Ammon's horn (tissue), 1 donor: Measurements from ENCODE around the gene FHIP1B.
"Not testable (repeated sequence)": the region's sequence is repeated elsewhere in the genome, so short reads cannot be mapped to it uniquely, and the experiment has no call there.

Source experiments
- DNase-seq: peaks from one replicate; pipeline ENCODE4 v3.0.0-alpha.2; 2016; ENCODE audit warnings: low spot score

Gene FHIP1B

DNA sequence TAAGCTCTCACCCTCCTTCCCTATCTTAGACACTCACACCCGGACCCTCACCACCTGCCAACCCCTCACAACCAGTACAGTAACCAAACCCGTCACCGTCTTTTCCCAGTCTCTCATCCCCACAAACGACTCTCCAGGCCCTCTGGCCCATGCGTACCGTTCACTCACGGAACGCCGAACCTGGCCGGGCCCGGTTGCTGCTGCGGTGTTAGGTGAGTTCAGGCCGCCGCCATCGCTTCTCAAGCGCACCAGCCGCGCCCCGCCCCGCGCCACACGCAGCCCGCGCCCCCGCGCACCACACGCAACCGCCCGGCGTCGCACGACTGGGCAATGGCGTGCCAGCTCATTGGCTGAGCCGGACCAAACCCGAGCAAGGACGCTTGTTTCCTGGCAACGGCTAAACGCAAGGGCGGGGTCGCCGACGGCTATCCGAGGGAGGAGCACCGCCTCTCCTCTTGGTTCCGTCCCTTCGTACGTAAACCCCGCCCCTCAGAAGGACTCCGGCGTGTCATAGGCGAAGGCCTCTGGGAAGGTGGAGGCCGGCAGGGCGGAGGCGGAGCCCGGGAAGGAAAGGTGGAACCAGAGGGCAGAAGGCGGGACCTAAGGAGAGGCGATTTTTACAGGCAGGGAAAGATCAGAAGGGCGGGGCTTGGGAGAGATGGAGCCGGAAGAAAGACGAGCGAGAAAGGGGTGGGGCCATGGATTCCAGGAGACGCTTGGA lies at the start of gene FHIP1B:
Gene FHIP1B, minus strand, starts transcription at position 250 of the 721 bp plus-strand sequence. CDS start 10,120 bp downstream, outside the sequence.
- peak; percentile 100 for DNase-seq

DNA sequence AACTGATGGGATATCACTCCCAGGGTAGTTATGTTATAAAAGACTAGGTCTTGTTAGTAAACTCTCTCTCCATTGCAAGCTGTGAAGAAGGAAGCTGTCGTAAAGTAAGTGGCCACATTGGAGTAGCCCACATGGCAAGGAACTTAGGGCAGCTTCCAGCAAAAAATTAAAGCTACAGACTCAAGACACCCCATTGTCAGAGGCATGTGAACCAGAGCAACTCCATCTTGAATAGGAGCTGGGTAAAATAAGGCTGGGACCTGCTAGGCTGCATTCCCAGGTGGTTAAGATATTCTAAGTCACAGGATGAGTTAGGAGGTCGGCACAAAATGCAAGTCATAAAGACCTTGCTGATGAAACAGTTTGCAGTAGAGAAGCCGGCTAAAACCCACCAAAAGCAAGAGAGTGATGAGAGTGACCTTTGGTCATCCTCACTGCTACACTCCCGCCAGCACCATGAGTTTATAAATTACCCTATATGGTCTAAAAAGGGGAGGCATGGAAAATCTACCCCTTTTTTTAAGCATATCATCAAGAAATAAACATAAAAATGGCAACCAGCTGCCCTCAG lies 49.1 kb upstream of the FHIP1B start:
- DNase-seq, result no peak

DNA sequence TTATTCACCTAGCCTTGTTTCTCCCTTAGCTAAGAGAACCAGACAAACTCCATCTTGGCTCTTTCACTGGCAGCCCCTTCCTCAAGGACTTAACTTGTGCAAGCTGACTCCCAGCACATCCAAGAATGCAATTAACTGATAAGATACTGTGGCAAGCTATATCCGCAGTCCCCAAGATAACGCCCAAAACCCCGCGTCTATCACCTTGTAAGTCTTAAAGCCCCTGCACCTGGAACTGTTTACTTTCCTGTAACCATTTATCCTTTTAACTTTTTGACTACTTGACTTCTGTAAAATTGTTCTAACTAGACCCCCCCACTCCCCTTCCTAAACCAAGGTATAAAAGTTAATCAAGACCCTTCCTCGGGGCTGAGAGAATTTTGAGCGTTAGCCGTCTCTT lies 46.4 kb upstream of the FHIP1B start:
- not testable (repeated sequence) for DNase-seq

DNA sequence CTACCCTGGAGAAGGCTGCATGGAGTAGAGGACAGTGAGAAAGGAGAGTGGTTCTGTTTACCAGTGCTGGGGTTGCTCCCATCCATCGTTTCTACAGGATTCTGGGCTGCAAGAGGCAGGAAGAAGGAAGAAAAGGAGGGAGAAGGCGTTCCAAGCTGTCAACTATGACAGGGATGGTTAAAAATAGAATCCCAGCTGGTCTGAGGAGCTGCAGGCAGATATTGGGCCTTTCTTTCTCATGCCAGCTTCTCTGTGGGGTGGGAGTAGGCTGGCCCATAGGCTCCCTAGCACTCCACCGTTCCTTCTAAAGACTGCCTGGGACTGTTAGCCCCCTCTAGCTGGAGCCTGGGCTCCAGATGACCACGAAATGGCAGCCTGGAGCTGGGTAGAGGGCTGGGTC lies 38.8 kb upstream of the FHIP1B start:
- DNase-seq, result peak; percentile 52

DNA sequence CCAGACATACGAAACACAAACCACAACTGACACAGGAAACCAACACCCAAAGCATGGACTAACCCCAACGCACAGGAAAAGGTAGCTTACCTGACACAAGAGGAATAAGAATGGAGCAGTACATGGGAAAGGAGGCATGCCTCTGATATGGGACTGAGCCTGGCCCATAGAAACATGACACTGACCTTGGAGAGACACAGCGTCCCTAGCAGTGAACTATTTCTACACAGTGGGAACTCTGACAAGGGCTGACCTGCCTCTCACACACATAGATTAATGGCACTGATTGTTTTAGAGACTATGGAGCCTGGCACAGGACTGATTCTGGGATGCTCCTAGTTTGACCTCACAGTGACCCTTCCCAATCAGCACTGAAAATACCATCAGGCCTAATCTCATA lies 37.2 kb upstream of the FHIP1B start:
- DNase-seq, result no peak

DNA sequence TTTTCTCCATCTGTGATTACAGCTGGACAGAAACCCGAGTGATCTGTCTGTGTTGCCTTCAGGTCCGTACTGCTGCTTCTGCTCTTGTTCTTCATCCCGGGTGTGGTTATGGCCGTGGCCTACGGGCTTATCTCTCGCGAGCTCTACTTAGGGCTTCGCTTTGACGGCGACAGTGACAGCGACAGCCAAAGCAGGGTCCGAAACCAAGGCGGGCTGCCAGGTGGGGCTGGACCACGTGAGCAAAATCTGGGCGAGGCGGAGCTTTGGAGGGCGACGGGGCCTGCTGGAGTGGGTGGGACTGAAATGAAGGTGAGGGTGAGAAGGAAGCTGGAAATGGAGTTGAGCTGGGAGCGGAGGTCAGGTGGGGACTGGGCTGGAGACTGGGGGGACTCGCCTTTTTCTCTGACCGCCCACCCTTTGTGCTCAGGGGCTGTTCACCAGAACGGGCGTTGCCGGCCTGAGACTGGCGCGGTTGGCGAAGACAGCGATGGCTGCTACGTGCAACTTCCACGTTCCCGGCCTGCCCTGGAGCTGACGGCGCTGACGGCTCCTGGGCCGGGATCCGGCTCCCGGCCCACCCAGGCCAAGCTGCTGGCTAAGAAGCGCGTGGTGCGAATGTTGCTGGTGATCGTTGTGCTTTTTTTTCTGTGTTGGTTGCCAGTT lies 36.3 kb upstream of the FHIP1B start:
- DNase-seq, result no peak

DNA sequence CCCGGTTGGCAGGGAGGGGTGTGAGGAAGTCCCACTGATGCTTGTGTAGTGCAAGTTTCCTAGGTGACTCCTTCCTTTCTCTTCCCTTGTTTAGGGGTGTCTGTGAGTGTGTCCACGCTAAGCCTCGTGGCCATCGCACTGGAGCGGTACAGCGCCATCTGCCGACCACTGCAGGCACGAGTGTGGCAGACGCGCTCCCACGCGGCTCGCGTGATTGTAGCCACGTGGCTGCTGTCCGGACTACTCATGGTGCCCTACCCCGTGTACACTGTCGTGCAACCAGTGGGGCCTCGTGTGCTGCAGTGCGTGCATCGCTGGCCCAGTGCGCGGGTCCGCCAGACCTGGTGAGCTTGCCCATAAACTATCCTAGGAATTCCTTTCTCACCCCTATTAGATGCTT lies 35.6 kb upstream of the FHIP1B start:
- no peak for DNase-seq

DNA sequence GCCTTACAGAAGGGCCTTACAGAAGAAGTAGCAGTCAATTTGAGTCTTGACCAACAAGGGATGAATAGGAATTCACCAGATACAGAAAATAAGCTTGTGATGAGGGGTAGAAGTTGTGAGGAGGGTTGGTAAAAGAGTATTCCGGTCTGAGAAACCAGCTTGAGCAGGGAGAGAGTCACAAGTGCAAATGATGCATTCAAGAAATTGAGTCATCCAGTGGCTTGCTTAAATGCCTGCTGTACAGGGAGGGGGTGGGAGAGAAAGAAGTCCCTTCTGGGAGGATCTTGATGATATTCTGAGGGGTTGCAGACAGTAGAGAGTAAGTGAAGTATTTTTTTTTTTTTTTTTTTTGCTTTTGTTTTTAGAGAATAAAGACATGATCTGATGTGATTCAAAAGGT lies 34.4 kb upstream of the FHIP1B start:
- no peak for DNase-seq

DNA sequence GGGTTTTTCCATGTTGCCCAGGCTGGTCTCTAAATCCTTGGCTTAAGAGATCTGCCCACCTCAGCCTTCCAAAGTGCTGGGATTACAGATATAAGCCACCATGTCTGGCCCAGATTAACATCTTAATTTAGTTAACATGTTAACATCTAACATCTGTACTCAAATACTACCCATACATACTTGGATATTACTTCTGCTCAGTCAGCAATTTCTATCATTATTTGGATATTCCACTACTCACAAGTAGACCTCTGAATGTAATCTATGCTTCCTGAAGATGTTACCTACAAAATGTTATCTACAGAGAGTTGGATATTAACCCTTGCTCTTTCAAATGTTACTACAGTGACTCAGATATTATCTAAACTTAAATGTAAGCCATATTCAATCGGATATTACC lies 29.2 kb upstream of the FHIP1B start:
- no peak for DNase-seq

DNA sequence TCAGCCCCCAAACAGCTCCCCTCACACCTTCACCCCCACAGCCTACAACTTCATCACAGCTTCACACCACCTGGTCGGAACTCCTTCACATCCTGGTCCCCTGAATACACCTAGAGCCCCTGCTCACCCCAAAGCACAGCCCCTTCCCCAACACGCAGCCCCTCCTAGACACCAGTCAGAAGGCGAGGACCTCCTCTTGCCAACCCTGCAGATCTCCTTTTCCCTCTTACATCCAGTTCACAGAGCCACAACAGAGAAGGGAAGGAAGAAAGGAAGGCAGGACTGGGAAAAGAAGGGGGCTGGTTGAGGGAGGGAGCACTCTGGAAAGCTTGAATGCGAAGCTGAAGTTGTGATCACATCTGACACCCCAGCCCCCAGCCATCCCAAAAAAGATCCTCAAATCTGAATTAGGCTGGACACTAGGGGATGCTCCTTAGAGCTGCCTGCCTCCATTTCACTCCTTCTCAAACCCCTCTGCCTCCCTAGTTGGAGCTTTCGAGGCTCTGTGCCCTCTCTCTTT lies 25.8 kb upstream of the FHIP1B start:
- DNase-seq, result no peak

DNA sequence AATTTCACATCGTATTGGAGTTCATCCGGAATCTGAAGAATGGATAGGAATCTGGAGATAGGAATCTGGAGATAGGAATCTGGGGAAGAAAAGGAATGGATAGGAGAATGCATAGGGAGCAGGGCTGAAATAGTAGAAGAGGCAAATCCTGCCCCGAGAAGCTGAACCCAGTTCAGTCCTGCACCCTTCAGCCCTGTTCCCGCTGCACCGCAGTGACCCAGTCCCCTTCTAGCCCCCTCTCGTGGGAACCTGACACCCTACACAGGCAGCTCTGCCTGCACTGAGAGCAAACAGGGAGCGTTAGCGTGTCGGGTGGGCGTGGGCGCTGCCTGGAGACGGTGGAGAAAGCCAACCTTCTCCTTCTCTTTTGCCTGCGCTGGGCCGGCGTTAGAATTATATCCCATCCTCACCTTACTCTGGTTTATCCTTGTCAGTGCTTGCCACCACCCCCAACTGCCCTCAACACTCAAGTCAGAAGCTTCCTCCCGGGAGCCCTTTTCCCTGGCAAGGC lies 24.2 kb upstream of the FHIP1B start:
- DNase-seq, result peak; percentile 57

DNA sequence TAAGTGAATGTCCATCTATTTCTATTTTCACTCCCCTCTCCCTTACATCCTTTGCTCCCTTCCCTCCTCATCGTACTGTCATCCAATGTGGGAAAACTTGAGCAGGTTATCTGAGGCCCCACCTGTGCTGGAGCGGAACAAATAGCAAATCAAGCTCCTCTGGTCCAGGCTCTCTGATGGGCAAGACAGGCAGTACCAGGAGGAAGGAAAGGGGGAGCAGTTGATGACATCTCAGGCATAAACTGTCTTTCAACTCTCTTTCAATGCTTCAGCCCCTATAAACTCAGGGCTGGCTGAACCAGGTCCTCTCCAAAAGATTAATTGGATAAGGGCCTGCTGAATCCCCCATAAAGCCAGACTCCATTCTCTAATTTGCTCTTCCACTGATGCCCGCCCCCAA lies 23.7 kb upstream of the FHIP1B start:
- no peak for DNase-seq

DNA sequence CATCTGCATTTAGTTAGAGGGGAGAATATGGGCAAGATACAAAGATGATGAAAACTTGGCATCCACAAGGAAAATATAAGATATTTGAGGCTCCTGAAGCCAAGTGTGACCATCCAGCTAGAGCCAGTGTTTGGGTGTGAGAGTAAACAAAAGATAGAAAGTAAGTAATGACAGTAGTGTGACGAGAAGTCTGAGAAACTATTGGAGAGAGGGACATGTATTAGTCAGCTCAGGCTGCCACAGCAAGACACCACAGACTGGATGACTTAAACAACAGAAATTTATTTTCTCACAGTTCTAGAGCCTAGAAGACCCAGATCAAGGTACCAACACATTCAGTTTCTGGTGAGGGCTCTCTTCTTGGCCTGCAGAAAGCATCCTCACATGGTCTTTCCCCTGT lies 18.8 kb upstream of the FHIP1B start:
- no peak for DNase-seq

DNA sequence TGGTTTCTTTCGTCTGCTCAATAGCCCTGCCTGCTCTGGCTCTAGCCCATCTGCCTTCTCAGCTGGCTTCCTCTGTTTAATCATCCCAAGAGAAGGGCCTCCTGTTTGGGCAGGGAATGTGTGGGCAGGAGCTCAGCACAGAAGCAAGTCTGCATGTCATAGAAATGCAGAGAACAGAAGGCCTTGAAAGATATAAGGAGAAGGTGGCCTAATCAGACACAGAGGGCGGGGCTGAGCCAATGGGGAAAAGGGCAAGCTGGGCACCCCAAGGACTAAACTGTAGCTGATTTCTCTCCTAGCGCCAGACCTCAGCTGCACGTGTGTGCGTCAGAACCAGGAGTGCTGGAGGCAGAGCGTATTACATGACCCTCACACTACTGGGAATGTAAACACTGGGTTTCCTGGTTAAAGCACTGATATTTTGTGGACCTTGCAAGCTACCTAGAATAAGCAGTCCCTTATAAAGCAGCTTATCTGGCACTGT lies 17.6 kb upstream of the FHIP1B start:
- DNase-seq, result no peak

DNA sequence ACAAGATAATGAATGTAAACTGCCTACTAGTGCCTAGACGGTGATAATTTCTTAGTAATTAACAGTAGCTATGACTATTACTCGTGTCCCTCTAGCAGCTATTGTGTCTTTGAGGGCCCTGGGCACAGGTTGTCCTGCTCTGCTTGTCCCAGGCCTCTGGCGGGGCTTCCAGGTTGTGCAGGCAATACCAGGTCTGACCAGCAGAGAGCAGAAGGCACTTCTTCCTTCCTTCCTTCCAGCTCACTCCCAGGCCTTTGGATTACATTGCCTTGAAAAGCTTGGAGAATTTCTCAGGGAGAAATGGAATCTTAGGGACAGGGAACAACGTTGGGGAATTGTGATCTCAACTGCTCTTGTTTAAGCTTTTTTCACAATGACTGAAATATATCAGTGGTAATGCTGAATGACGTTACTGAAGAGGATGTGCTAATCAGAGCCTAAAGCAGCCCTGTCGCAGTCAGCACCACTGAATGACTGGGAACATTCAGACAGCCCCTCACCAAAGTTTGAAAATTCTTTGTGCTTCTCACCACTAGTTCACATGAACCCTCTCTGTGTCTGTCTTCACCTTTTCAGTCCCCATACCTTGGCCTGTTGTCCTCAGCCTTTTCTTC lies 16.8 kb upstream of the FHIP1B start:
- peak; percentile 51 for DNase-seq

DNA sequence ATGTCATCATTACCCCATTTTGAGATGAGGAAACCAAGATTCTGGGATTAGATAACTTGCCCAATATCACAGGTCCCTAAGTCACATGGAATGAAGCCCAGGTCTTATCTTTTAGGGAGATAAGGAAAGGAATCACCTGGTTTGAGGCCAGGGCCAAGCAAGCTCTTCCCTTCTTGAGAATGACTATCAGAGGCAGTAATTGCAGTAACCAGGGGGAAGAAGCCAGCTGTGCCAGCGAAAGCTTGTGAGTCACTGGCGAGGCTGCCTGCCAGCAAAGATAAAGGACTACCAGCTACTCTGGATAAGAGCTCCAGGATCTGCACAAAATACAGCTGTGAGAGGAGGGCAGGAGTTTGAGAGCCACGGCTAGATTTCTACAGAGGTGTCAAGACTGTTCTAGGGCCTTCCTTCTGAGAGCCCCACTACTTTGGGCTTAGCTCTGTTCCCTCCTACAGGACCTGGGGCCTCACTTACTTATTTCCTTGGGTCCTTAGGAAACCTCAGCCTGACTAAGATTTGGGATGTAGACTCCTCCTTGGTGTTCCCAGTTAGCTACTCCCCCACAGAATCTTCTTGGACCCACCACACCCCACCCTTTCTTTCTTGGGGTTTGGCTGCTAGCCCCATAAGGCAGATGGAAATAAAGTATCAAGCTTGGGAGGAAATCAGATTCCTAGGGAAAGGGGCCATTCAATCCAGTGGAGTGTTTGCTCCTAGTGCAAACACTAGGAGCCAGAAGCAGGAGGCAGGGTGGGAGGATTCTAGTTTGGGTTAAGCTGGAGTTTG lies 15.5 kb upstream of the FHIP1B start:
- no peak for DNase-seq

DNA sequence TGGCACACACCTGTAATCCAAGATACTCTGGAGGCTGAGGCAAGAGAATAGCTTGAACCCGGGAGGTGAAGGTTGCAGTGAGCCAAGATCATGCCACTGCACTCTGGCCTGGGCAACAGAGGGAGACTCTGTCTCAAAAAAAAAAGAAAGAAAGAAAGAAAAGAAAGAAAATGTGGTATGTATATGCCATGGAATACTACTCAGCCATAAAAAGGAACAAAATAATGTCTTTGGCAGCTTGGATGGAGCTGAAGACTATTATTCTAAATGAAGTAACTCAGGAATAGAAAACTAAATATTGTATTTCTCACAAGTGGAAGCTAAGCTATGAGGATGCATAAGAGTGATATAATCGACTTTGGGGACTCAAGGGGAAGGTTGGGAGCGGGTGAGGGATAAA lies 14.5 kb upstream of the FHIP1B start:
- DNase-seq, result not testable (repeated sequence)

DNA sequence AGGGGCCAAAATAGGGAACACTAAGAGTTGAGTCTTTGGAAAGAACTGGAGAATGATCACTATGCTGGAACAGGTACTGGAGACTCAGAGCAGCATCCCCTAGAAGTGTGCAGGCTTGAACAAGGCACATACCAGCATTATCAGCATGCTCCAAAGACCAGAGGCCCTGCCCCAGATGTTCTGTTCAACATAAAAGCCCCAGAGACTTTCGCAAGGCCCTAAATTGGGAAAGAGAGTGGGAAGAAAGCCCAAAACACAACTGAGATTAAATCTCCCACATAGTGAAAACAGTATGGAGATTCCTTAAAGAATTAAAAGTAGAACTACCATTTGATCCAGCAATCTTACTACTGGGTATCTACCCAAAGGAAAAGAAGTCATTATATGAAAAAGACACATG lies 13.8 kb upstream of the FHIP1B start:
- DNase-seq, result no peak

DNA sequence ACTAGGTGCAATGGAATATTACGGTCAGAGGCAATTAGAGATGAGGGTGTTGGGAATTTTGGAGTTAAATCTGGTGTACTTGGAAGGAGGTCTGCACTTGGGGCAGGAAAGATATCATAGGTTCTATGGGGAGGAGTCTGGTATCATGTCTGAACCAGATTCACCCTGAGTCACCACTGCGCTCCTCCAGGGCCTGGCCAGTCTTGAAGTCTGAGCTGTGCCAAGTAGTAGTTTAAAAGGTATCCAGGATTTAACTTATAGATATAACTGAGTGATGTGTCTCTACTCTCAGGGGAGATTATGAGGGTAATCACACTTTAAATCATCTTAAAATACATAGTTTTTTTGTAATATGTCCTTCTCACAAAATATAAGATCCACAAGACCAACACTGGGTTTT lies 11.1 kb upstream of the FHIP1B start:
- no peak for DNase-seq

DNA sequence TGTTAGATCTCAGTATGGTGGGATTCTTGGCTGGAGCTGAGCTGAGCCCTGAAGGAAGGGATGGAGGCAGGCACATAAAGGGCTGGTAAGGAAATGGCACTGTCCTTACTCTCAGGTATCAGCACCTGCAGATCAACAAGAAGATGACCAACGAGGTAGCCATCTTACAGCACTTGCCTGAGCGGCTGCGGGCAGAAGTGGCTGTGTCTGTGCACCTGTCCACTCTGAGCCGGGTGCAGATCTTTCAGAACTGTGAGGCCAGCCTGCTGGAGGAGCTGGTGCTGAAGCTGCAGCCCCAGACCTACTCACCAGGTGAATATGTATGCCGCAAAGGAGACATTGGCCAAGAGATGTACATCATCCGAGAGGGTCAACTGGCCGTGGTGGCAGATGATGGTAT lies 6.9 kb upstream of the FHIP1B start:
- DNase-seq, result no peak

DNA sequence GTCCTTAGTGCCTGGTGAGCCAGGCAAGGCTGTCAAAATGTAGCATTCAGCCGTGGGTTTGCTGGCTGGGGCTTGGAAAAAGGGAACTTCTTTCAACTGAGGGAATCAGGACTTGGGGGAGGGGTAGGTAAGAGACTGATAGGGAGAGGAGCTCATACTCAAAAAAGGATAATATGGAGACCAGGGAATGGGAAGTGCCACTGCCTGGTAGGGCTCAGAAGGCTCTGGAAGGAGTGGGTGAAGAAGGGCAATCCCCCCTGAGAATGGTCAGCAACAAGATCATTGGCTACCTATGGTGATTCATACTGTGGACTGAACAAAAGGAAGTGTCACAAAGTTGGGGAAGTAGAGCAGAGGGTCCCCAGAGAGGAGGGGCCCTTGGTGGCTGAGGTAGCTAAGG lies 6.3 kb upstream of the FHIP1B start:
- no peak for DNase-seq

DNA sequence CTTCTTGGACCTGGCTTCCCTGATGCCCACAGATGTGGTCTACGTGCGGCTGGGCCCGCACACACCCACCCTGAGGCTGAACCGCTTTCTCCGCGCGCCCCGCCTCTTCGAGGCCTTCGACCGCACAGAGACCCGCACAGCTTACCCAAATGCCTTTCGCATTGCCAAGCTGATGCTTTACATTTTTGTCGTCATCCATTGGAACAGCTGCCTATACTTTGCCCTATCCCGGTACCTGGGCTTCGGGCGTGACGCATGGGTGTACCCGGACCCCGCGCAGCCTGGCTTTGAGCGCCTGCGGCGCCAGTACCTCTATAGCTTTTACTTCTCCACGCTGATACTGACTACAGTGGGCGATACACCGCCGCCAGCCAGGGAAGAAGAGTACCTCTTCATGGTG lies 5.7 kb upstream of the FHIP1B start:
- no peak for DNase-seq
